Measurements from ENCODE around the gene FAM222A. TPM values are rescaled to one million over a fixed set of nuclear protein-coding genes. Genes with fewer than 3 reads are reported as not detected.
A peak's percentile ranks its signal among the peaks of the same experiment; 100 is the strongest.

Gene FAM222A
- total RNA-seq, 1 donor from 2014 or later, result 2.5 TPM

GRCh38 chr12:109670731-109671130, 42.9 kb upstream of the FAM222A start:
- H3K4me3 Mint-ChIP-seq, result no peak overlapping the region
- H3K9me3 ChIP-seq (ENCODE audit: low read depth), result no peaks in the 10 kb centered on the region
- H3F3A ChIP-seq (ENCODE audit: low read depth), result peaks cover 12% of the 10 kb centered on the region
- no peaks in the 10 kb centered on the region for H3K79me2 ChIP-seq (ENCODE audit: low read depth)
- H3K27me3 ChIP-seq, result no peaks in the 10 kb centered on the region
- H3K36me3 ChIP-seq, result no peaks in the 10 kb centered on the region
- peak; percentile 41 for DNase-seq (ENCODE audit: low spot score)
- H3K27ac ChIP-seq, result peak overlapping the region; percentile 75
- H3K4me1 Mint-ChIP-seq, result peaks cover 6% of the 10 kb centered on the region
- H3K4me3 ChIP-seq, result no peak overlapping the region
- no peak overlapping the region for H3K9ac ChIP-seq
- H3K27ac Mint-ChIP-seq, result no peak overlapping the region
- H3K27me3 Mint-ChIP-seq (ENCODE audit: insufficient read depth, low read depth), result peaks cover 19% of the 10 kb centered on the region
- TF ChIP-seq CTCF (IDR thresholded peaks at IDR 0.05) (no peak), EZH2 (IDR thresholded peaks at IDR 0.05) (no peak), EZH2phosphoT487 (IDR thresholded peaks at IDR 0.05) (no peak)
- no peaks in the 10 kb centered on the region for H3K36me3 Mint-ChIP-seq
- H3K9me3 Mint-ChIP-seq, result no peaks in the 10 kb centered on the region
- H3K4me1 ChIP-seq, result peaks cover 25% of the 10 kb centered on the region
- H3K4me2 ChIP-seq, result peak overlapping the region; percentile 64
- H4K20me1 ChIP-seq (ENCODE audit: low read depth), result no peaks in the 10 kb centered on the region
- peak overlapping the region; percentile 96 for H2AFZ ChIP-seq (replicated peaks)

GRCh38 chr12:109671502-109671901, 42.1 kb upstream of the FAM222A start:
- Histone ChIP-seq H3K9ac (no peak overlapping the region), H3K9me3 (ENCODE audit: low read depth) (no peaks in the 10 kb centered on the region), H3K79me2 (ENCODE audit: low read depth) (no peaks in the 10 kb centered on the region), H4K20me1 (ENCODE audit: low read depth) (no peaks in the 10 kb centered on the region), H3F3A (ENCODE audit: low read depth) (peaks cover 14% of the 10 kb centered on the region), H3K27me3 (no peaks in the 10 kb centered on the region), H3K27ac (peak overlapping the region; percentile 29), H3K4me3 (no peak overlapping the region), H2AFZ (replicated peaks) (peak overlapping the region; percentile 96), H3K4me1 (peaks cover 33% of the 10 kb centered on the region), H3K36me3 (no peaks in the 10 kb centered on the region), H3K4me2 (peak overlapping the region; percentile 64)
- no peak for DNase-seq (ENCODE audit: low spot score)
- Mint-ChIP-seq H3K4me3 (no peak overlapping the region), H3K36me3 (no peaks in the 10 kb centered on the region), H3K4me1 (peaks cover 10% of the 10 kb centered on the region), H3K9me3 (no peaks in the 10 kb centered on the region), H3K27me3 (ENCODE audit: insufficient read depth, low read depth) (peaks cover 21% of the 10 kb centered on the region), H3K27ac (no peak overlapping the region)
- TF ChIP-seq EZH2 (IDR thresholded peaks at IDR 0.05) (no peak), CTCF (IDR thresholded peaks at IDR 0.05) (no peak), EZH2phosphoT487 (IDR thresholded peaks at IDR 0.05) (no peak)

GRCh38 chr12:109673379-109673778, 40.2 kb upstream of the FAM222A start:
- H3K27ac Mint-ChIP-seq, result no peak overlapping the region
- H3K9me3 ChIP-seq (ENCODE audit: low read depth), result no peaks in the 10 kb centered on the region
- TF ChIP-seq CTCF (IDR thresholded peaks at IDR 0.05) (no peak), EZH2phosphoT487 (IDR thresholded peaks at IDR 0.05) (no peak), EZH2 (IDR thresholded peaks at IDR 0.05) (no peak)
- H3K4me3 ChIP-seq, result no peak overlapping the region
- H3K4me2 ChIP-seq, result no peak overlapping the region
- H3K36me3 ChIP-seq, result no peaks in the 10 kb centered on the region
- peaks cover 49% of the 10 kb centered on the region for H3K4me1 ChIP-seq
- H3K4me3 Mint-ChIP-seq, result peak overlapping the region; percentile 34
- H3K9me3 Mint-ChIP-seq, result no peaks in the 10 kb centered on the region
- H3K79me2 ChIP-seq (ENCODE audit: low read depth), result no peaks in the 10 kb centered on the region
- no peak for DNase-seq (ENCODE audit: low spot score)
- H3K36me3 Mint-ChIP-seq, result no peaks in the 10 kb centered on the region
- no peak overlapping the region for H2AFZ ChIP-seq (replicated peaks)
- no peak overlapping the region for H3K27ac ChIP-seq
- H3K9ac ChIP-seq, result no peak overlapping the region
- H4K20me1 ChIP-seq (ENCODE audit: low read depth), result no peaks in the 10 kb centered on the region
- H3F3A ChIP-seq (ENCODE audit: low read depth), result peaks cover 33% of the 10 kb centered on the region
- H3K4me1 Mint-ChIP-seq, result peaks cover 29% of the 10 kb centered on the region
- H3K27me3 Mint-ChIP-seq (ENCODE audit: insufficient read depth, low read depth), result peaks cover 25% of the 10 kb centered on the region
- H3K27me3 ChIP-seq, result no peaks in the 10 kb centered on the region
